ENCODE results near the gene C19orf25.

Gene C19orf25

GRCh38 chr19:1471515-1472160 lies 7.4 kb downstream of the C19orf25 start:
- Mint-ChIP-seq H3K9me3 (no peaks in the 10 kb centered on the region), H3K27me3 (ENCODE audit: low read depth) (peaks cover 15% of the 10 kb centered on the region), H3K36me3 (ENCODE audit: low read depth) (no peaks in the 10 kb centered on the region), H3K27ac (no peak overlapping the region), H3K4me3 (no peak overlapping the region), H3K4me1 (ENCODE audit: low read depth) (no peaks in the 10 kb centered on the region)
- DNase-seq (ENCODE audit: low spot score), result no peak

DNA sequence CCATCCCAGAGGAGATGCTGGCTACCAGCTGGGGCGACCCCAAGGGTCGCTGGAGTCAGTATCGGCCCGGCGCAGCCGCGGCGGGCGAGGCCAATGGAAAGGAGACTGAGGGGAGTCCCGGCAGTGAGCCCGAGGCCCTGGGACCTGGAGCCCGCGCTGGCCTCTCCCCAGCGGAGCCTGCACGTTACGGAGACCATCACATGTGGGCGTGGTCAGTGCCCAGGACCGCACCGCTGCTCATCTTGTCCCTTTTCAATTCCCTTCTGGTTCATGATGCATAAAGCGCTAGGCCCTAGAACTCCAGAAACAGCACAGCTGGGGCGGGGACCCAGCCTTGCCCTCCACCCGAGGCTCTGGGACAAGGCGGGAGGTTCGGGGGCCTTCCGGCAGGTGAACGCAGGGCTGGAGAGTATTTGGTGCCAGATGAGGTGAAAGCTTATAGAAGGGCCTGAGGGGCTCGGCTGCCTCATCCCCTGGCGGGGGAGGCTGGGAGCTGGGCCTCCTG lies 8.0 kb downstream of the C19orf25 start:
- Mint-ChIP-seq H3K36me3 (ENCODE audit: low read depth) (no peaks in the 10 kb centered on the region), H3K4me1 (ENCODE audit: low read depth) (no peaks in the 10 kb centered on the region), H3K4me3 (peak overlapping the region; percentile 40), H3K9me3 (no peaks in the 10 kb centered on the region), H3K27me3 (ENCODE audit: low read depth) (peaks cover 15% of the 10 kb centered on the region), H3K27ac (no peak overlapping the region)
- no peak for DNase-seq (ENCODE audit: low spot score)

GRCh38 chr19:1470305-1471009 lies 8.6 kb downstream of the C19orf25 start:
- H3K4me3 Mint-ChIP-seq, result peak overlapping the region; percentile 69
- H3K4me1 Mint-ChIP-seq (ENCODE audit: low read depth), result no peaks in the 10 kb centered on the region
- no peaks in the 10 kb centered on the region for H3K9me3 Mint-ChIP-seq
- no peaks in the 10 kb centered on the region for H3K36me3 Mint-ChIP-seq (ENCODE audit: low read depth)
- peak; percentile 56 for DNase-seq (ENCODE audit: low spot score)
- H3K27me3 Mint-ChIP-seq (ENCODE audit: low read depth), result peaks cover 15% of the 10 kb centered on the region
- H3K27ac Mint-ChIP-seq, result no peak overlapping the region

- Mint-ChIP-seq H3K27ac (peak overlapping the region; percentile 71), H3K4me3 (peak overlapping the region; percentile 69), H3K4me1 (ENCODE audit: low read depth) (no peaks in the 10 kb centered on the region), H3K36me3 (ENCODE audit: low read depth) (no peaks in the 10 kb centered on the region), H3K9me3 (no peaks in the 10 kb centered on the region), H3K27me3 (ENCODE audit: low read depth) (peaks cover 15% of the 10 kb centered on the region)
- DNase-seq (ENCODE audit: low spot score), result no peak
Measured at GRCh38 chr19:1470055-1470304, 9.0 kb downstream of the C19orf25 start.

DNA sequence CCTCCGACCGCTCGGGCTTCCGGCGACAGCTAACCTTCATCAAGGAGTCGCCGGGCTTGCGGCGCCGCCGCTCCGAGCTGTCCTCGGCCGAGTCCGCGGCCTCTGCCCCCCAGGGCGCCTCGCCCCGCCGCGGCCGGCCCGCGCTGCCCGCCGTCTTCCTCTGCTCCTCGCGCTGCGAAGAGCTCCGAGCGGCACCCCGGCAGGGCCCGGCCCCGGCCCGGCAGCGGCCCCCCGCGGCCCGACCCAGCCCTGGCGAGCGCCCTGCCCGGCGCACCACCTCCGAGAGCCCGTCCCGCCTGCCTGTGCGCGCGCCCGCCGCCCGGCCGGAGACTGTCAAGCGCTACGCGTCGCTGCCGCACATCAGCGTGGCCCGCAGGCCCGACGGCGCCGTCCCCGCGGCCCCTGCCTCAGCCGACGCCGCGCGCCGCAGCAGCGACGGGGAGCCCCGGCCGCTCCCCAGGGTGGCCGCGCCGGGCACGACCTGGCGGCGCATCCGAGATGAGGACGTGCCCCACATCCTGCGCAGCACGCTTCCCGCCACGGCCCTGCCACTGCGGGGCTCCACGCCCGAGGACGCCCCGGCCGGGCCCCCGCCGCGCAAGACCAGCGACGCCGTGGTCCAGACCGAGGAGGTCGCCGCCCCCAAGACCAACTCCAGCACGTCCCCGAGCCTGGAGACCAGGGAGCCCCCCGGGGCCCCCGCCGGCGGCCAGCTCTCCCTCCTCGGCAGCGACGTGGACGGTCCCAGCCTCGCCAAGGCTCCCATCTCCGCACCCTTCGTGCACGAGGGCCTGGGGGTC lies 9.6 kb downstream of the C19orf25 start:
- H3K4me1 Mint-ChIP-seq (ENCODE audit: low read depth), result no peaks in the 10 kb centered on the region
- H3K27me3 Mint-ChIP-seq (ENCODE audit: low read depth), result peaks cover 15% of the 10 kb centered on the region
- DNase-seq (ENCODE audit: low spot score), result no peak
- no peak overlapping the region for H3K4me3 Mint-ChIP-seq
- no peaks in the 10 kb centered on the region for H3K9me3 Mint-ChIP-seq
- H3K36me3 Mint-ChIP-seq (ENCODE audit: low read depth), result no peaks in the 10 kb centered on the region
- no peak overlapping the region for H3K27ac Mint-ChIP-seq

DNA sequence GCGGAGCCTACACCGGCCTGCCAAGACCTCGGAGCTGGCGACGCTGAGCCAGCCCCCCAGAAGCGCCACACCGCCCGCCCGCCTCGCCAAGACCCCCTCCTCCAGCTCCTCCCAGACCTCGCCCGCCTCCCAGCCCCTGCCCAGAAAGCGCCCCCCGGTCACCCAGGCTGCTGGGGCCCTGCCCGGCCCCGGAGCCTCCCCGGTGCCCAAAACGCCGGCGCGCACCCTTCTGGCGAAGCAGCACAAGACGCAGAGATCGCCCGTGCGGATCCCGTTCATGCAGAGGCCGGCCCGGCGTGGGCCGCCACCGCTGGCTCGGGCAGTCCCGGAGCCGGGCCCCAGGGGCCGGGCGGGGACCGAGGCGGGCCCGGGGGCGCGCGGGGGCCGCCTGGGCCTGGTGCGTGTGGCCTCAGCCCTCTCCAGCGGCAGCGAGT lies 10.2 kb downstream of the C19orf25 start:
- Mint-ChIP-seq H3K27me3 (ENCODE audit: low read depth) (peaks cover 15% of the 10 kb centered on the region), H3K4me3 (no peak overlapping the region), H3K4me1 (ENCODE audit: low read depth) (no peaks in the 10 kb centered on the region), H3K36me3 (ENCODE audit: low read depth) (no peaks in the 10 kb centered on the region), H3K9me3 (no peaks in the 10 kb centered on the region), H3K27ac (no peak overlapping the region)
- DNase-seq (ENCODE audit: low spot score), result peak; percentile 34

DNA sequence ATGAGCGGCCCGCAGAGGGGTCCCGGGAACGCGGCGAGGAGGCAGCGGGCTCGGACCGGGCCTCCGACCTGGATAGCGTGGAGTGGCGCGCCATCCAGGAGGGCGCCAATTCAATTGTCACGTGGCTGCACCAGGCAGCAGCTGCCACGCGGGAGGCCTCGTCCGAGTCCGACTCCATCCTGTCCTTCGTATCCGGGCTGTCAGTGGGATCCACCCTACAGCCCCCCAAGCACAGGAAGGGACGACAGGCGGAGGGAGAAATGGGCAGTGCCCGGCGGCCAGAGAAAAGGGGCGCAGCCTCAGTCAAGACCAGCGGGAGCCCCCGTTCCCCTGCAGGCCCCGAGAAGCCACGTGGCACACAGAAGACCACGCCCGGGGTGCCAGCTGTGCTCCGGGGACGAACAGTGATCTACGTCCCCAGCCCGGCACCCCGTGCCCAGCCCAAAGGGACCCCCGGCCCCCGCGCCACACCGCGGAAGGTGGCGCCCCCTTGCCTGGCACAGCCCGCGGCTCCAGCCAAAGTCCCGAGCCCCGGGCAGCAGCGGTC lies 10.7 kb downstream of the C19orf25 start:
- Mint-ChIP-seq H3K4me3 (peak overlapping the region; percentile 24), H3K9me3 (no peaks in the 10 kb centered on the region), H3K36me3 (ENCODE audit: low read depth) (no peaks in the 10 kb centered on the region), H3K27me3 (ENCODE audit: low read depth) (peaks cover 15% of the 10 kb centered on the region), H3K27ac (no peak overlapping the region), H3K4me1 (ENCODE audit: low read depth) (no peaks in the 10 kb centered on the region)
- DNase-seq (ENCODE audit: low spot score), result no peak

DNA sequence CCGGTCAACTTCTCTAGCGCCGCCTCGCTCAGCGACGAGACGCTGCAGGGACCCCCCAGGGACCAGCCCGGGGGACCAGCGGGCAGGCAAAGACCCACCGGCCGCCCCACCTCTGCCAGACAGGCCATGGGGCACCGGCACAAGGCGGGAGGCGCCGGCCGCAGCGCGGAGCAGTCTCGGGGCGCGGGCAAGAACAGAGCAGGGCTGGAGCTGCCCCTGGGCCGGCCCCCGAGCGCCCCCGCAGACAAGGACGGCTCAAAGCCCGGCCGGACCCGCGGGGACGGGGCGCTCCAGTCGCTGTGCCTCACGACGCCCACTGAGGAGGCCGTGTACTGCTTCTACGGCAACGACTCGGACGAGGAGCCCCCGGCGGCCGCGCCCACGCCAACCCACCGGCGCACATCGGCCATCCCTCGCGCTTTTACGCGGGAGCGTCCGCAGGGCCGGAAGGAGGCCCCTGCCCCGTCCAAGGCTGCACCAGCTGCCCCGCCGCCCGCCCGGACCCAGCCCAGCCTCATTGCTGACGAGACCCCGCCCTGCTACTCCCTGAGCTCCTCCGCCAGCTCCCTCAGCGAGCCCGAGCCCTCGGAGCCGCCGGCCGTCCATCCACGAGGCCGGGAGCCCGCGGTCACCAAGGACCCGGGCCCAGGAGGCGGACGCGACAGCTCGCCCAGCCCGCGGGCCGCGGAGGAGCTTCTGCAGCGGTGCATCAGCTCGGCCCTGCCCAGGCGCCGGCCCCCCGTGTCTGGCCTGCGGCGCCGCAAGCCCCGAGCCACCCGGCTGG lies 11.3 kb downstream of the C19orf25 start:
- Mint-ChIP-seq H3K4me3 (no peak overlapping the region), H3K9me3 (no peaks in the 10 kb centered on the region), H3K36me3 (ENCODE audit: low read depth) (no peaks in the 10 kb centered on the region), H3K27ac (no peak overlapping the region), H3K4me1 (ENCODE audit: low read depth) (no peaks in the 10 kb centered on the region), H3K27me3 (ENCODE audit: low read depth) (peaks cover 12% of the 10 kb centered on the region)
- no peak for DNase-seq (ENCODE audit: low spot score)

- H3K27ac Mint-ChIP-seq, result no peak overlapping the region
- H3K4me1 Mint-ChIP-seq (ENCODE audit: low read depth), result no peaks in the 10 kb centered on the region
- H3K27me3 Mint-ChIP-seq (ENCODE audit: low read depth), result peaks cover 9% of the 10 kb centered on the region
- H3K36me3 Mint-ChIP-seq (ENCODE audit: low read depth), result no peaks in the 10 kb centered on the region
- no peaks in the 10 kb centered on the region for H3K9me3 Mint-ChIP-seq
- H3K4me3 Mint-ChIP-seq, result no peak overlapping the region
- no peak for DNase-seq (ENCODE audit: low spot score)
Measured at GRCh38 chr19:1467215-1467489, 11.9 kb downstream of the C19orf25 start.

- Mint-ChIP-seq H3K27me3 (ENCODE audit: low read depth) (peaks cover 6% of the 10 kb centered on the region), H3K4me3 (no peak overlapping the region), H3K9me3 (no peaks in the 10 kb centered on the region)
Measured at GRCh38 chr19:1466461-1467214, 12.4 kb downstream of the C19orf25 start.

DNA sequence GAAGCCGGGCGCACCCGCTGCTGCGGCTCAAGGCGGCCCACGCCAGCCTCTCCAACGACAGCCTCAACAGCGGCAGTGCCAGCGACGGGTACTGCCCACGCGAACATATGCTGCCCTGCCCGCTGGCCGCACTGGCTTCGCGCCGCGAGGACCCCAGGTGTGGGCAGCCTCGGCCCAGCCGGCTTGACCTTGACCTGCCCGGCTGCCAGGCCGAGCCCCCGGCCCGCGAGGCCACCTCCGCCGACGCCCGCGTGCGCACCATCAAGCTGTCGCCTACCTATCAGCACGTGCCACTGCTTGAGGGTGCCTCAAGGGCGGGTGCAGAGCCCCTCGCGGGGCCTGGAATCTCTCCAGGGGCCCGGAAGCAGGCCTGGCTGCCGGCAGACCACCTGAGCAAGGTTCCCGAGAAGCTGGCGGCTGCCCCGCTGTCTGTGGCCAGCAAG lies 13.0 kb downstream of the C19orf25 start:
- no peak for DNase-seq (ENCODE audit: low spot score)
- no peak overlapping the region for H3K4me3 Mint-ChIP-seq
- H3K9me3 Mint-ChIP-seq, result no peaks in the 10 kb centered on the region
- H3K27me3 Mint-ChIP-seq (ENCODE audit: low read depth), result peaks cover 4% of the 10 kb centered on the region
- no peak overlapping the region for H3K27ac Mint-ChIP-seq
- no peaks in the 10 kb centered on the region for H3K36me3 Mint-ChIP-seq (ENCODE audit: low read depth)
- H3K4me1 Mint-ChIP-seq (ENCODE audit: low read depth), result no peaks in the 10 kb centered on the region

More at GRCh38 chr19:1466461-1467214, 12.4 kb downstream of the C19orf25 start:
- DNase-seq (ENCODE audit: low spot score), result no peak
- no peaks in the 10 kb centered on the region for H3K36me3 Mint-ChIP-seq (ENCODE audit: low read depth)
- no peak overlapping the region for H3K27ac Mint-ChIP-seq
- H3K4me1 Mint-ChIP-seq (ENCODE audit: low read depth), result no peaks in the 10 kb centered on the region

DNA sequence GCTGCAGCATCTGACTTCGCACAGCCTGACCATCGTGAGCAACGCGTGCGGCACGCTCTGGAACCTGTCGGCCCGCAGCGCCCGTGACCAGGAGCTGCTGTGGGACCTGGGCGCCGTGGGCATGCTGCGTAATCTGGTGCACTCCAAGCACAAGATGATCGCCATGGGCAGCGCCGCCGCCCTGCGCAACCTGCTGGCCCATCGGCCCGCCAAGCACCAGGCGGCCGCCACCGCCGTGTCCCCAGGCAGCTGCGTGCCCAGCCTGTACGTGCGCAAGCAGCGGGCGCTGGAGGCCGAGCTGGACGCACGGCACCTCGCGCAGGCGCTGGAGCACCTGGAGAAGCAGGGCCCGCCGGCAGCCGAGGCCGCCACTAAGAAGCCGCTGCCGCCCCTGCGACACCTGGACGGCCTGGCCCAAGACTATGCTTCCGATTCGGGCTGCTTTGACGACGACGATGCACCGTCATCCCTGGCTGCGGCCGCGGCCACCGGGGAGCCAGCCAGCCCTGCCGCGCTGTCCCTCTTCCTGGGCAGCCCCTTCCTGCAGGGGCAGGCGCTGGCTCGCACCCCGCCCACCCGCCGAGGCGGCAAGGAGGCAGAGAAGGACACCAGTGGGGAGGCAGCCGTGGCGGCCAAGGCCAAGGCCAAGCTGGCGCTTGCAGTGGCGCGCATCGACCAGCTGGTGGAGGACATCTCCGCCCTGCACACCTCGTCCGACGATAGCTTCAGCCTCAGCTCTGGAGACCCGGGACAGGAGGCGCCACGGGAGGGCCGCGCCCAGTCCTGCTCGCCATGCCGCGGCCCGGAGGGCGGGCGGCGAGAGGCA lies 13.6 kb downstream of the C19orf25 start:
- H3K36me3 Mint-ChIP-seq (ENCODE audit: low read depth), result no peaks in the 10 kb centered on the region
- no peak for DNase-seq (ENCODE audit: low spot score)
- H3K9me3 Mint-ChIP-seq, result no peaks in the 10 kb centered on the region
- H3K27ac Mint-ChIP-seq, result no peak overlapping the region
- H3K4me3 Mint-ChIP-seq, result no peak overlapping the region
- H3K4me1 Mint-ChIP-seq (ENCODE audit: low read depth), result no peaks in the 10 kb centered on the region
- peaks cover 3% of the 10 kb centered on the region for H3K27me3 Mint-ChIP-seq (ENCODE audit: low read depth)

Data from T-helper 2 cell treated with Interferon-gamma antibody and Interleukin-4, amounts not matched to agents 5 μg/mL and 100 μg/mL, for 36 hours (primary cell).